ENCODE data around the gene JAK2.
"Not testable (repeated sequence)": the region's sequence is repeated elsewhere in the genome, so short reads cannot be mapped to it uniquely, and the experiment has no call there.

JAK2 gene

GRCh38 chr9:4982721-4983482 is 2.2 kb upstream of the JAK2 start:
- no peak for DNase-seq

- no peak for DNase-seq
Measured at GRCh38 chr9:4983601-4984165, 1.4 kb upstream of the JAK2 start.

- DNase-seq: peak in 1 of 2 experiments; percentile 43
Measured at GRCh38 chr9:4984171-4984620, 876 bp upstream of the JAK2 start.

GRCh38 chr9:4985386-4986266 is 554 bp downstream of the JAK2 start:
- peak in 1 of 2 experiments; percentile 1 for DNase-seq

GRCh38 chr9:4986296-4986695 is 1.2 kb downstream of the JAK2 start:
- no peak for DNase-seq

- DNase-seq: no peak
Measured at GRCh38 chr9:4986783-4987182, 1.7 kb downstream of the JAK2 start.

GRCh38 chr9:4987961-4988421 is 2.9 kb downstream of the JAK2 start:
- peak; percentile 24 to 49 for DNase-seq

- no peak for DNase-seq
Measured at GRCh38 chr9:4992872-4993271, 7.8 kb downstream of the JAK2 start.

- peak; percentile 14 to 43 for DNase-seq
Measured at GRCh38 chr9:4994166-4994890, 9.3 kb downstream of the JAK2 start.

GRCh38 chr9:4997196-4997595 is 12.1 kb downstream of the JAK2 start:
- DNase-seq: no peak

- no peak for DNase-seq
Measured at GRCh38 chr9:4997631-4998030, 12.6 kb downstream of the JAK2 start.

- no peak for DNase-seq
Measured at GRCh38 chr9:5002811-5003210, 17.7 kb downstream of the JAK2 start.

GRCh38 chr9:5004481-5004880 is 19.4 kb downstream of the JAK2 start:
- no peak for DNase-seq

- no peak for DNase-seq
Measured at GRCh38 chr9:5008202-5008601, 23.1 kb downstream of the JAK2 start.

- DNase-seq: no peak
Measured at GRCh38 chr9:5013374-5013773, 28.3 kb downstream of the JAK2 start.

- DNase-seq: no peak
Measured at GRCh38 chr9:5015934-5016333, 30.9 kb downstream of the JAK2 start.

- DNase-seq: no peak
Measured at GRCh38 chr9:5025416-5025815, 40.3 kb downstream of the JAK2 start.

GRCh38 chr9:5031941-5032340 is 46.9 kb downstream of the JAK2 start:
- not testable (repeated sequence) for DNase-seq

- DNase-seq: no peak
Measured at GRCh38 chr9:5040730-5041389, 55.8 kb downstream of the JAK2 start.

- DNase-seq: no peak
Measured at GRCh38 chr9:5041390-5042115, 56.5 kb downstream of the JAK2 start.

- DNase-seq: no peak
Measured at GRCh38 chr9:5042661-5043178, 57.6 kb downstream of the JAK2 start.
